HepG2 (cell line): ENCODE data around the gene DPYD. TPM values are rescaled to one million over a fixed set of nuclear protein-coding genes. Genes with fewer than 3 reads are reported as not detected.

ENCODE experiments used
- ATAC-seq: fragments of 200-7000 bp; cut with Tn5 transposase; 3 replicates; pipeline ENCODE4 v1.9.1; 2020; ENCODE audit warnings: mild to moderate bottlenecking, moderate library complexity
- BruUV-seq: library from RNA; stranded (reverse); fragments of 400-500 nt; replicated peaks from 2 replicates; lab custom pipeline; 2021; lab: Mats Ljungman, UMichigan
- CTCF ChIA-PET: fragments of 300-600 bp; formaldehyde crosslinking; extraction: SDS; loops from one replicate; lab custom pipeline; 2021; ENCODE audit warnings: low total read pairs, inconsistent platforms, low intra/inter-chr PET ratio; lab: Yijun Ruan, JAX
- POLR2A ChIA-PET: fragments of 350-600 bp; sonication (Branson Sonifier 250); formaldehyde crosslinking; loops from one replicate; lab custom pipeline; 2020; ENCODE audit warnings: antibody characterized with exemption, inconsistent platforms; lab: Yijun Ruan, JAX
- DNase-seq: peaks from one replicate; pipeline ENCODE4 v3.0.0-alpha.2; 2015; ENCODE audit warnings: low spot score
- FAIRE-seq: peaks from 3 replicates; lab custom pipeline; 2011; peaks lifted over from hg19 to GRCh38; lab: Jason Lieb, UNC
- H2AFZ ChIP-seq: one replicate; pipeline ENCODE4 v1.6.1; 2011; ENCODE audit warnings: low read length, inconsistent platforms
- H3K27ac ChIP-seq: fragments of 300-600 bp; 3 replicates; pipeline ENCODE4 v1.8.0; 2011; ENCODE audit warnings: mixed run types, mild to moderate bottlenecking, mixed read lengths, low read length, inconsistent platforms; ENCODE audit not compliant: insufficient read depth; ENCODE audit errors: extremely low read length
- H3K27me3 ChIP-seq, 2 experiments: fragments of 200-600 bp in 1 of 2; 2 replicates in 1 of 2; 3 replicates in 1 of 2; pipeline versions ENCODE4 v1.6.0 to v1.8.0; 2011; ENCODE audit warnings: low read length in 2 of 2, mild to moderate bottlenecking in 2 of 2, moderate library complexity in 2 of 2, inconsistent platforms in 1 of 2; ENCODE audit not compliant: insufficient read depth in 2 of 2, control insufficient read depth in 1 of 2
- H3K36me3 ChIP-seq, 2 experiments: fragments of 200-600 bp in 1 of 2; replicated peaks in 1 of 2; 2 replicates in 1 of 2; 3 replicates in 1 of 2; pipeline versions ENCODE4 v1.5.1 to v1.8.0; 2011; ENCODE audit warnings: low read length in 2 of 2, inconsistent platforms in 1 of 2; ENCODE audit not compliant: insufficient read depth in 2 of 2, control insufficient read depth in 1 of 2
- H3K4me1 ChIP-seq: 2 replicates; pipeline ENCODE4 v1.5.1; 2012; ENCODE audit warnings: low read length, inconsistent platforms; ENCODE audit not compliant: insufficient read depth
- H3K4me2 ChIP-seq: 2 replicates; pipeline ENCODE4 v1.6.0; 2011; ENCODE audit warnings: low read depth, low read length, inconsistent platforms
- H3K4me3 ChIP-seq, 3 experiments: fragments of 200-600 bp in 1 of 3; sonication (generic), shearing (Covaris generic) in 1 of 3; replicated peaks in 1 of 3; 2 replicates each; pipeline ENCODE4 v1.5.1; 2011 to 2016; ENCODE audit warnings: low read length in 3 of 3, inconsistent platforms in 2 of 3, low read depth in 2 of 3, mild to moderate bottlenecking in 2 of 3, control low read depth in 1 of 3, mixed read lengths in 1 of 3; ENCODE audit not compliant: insufficient read depth in 1 of 3
- H3K79me2 ChIP-seq: one replicate; pipeline ENCODE4 v1.6.1; 2011; ENCODE audit warnings: low read length, inconsistent platforms; ENCODE audit not compliant: insufficient read depth
- H3K9ac ChIP-seq: 2 replicates; pipeline ENCODE4 v1.6.0; 2011; ENCODE audit warnings: mild to moderate bottlenecking, low read depth, low read length, inconsistent platforms; ENCODE audit not compliant: insufficient read depth
- H3K9me3 ChIP-seq: 2 replicates; pipeline ENCODE4 v1.5.1; 2012; ENCODE audit warnings: mild to moderate bottlenecking, low read length
- H4K20me1 ChIP-seq: 2 replicates; pipeline ENCODE4 v1.6.0; 2011; ENCODE audit warnings: inconsistent platforms, mild to moderate bottlenecking, low read length, moderate library complexity; ENCODE audit not compliant: insufficient read depth
- FOXK1 ChIP-seq: sonication (generic); formaldehyde crosslinking; IDR thresholded peaks from 2 replicates; pipeline ENCODE4 v1.4.0; 2020; ENCODE audit warnings: low read depth, missing genetic modification reagents, borderline replicate concordance
- GTF3A ChIP-seq: sonication (generic); formaldehyde crosslinking; conservative IDR thresholded peaks from 2 replicates; pipeline ENCODE4 v1.4.0; 2020; ENCODE audit warnings: mild to moderate bottlenecking, missing genetic modification reagents
- HMGA1 ChIP-seq: sonication (generic); formaldehyde crosslinking; conservative IDR thresholded peaks from 2 replicates; pipeline ENCODE4 v1.4.0; 2020; ENCODE audit warnings: missing genetic modification reagents
- SP2 ChIP-seq: sonication (generic); formaldehyde crosslinking; IDR thresholded peaks from 2 replicates; pipeline ENCODE4 v1.5.1; 2020; ENCODE audit warnings: mild to moderate bottlenecking, missing genetic modification reagents
- TFDP2 ChIP-seq: sonication (generic); formaldehyde crosslinking; IDR thresholded peaks from 2 replicates; pipeline ENCODE4 v1.4.0; 2020; ENCODE audit warnings: missing genetic modification reagents
- ZNF224 ChIP-seq: sonication (generic); formaldehyde crosslinking; IDR thresholded peaks from 2 replicates; pipeline ENCODE4 v1.5.0; 2020; ENCODE audit warnings: mild to moderate bottlenecking, missing genetic modification reagents
- WGBS: methylation state at CpG from one replicate; pipeline ENCODE4 v1.1.6; 2017; ENCODE audit warnings: low lambda C conversion rate; 5-methylcytosine and 5-hydroxymethylcytosine counted together
- in situ Hi-C: cut with HindIII; loops from 2 replicates; pipeline ENCODE4 v1.10.0; 2017; ENCODE audit warnings: low pct_unique_long_range_greater_than_20kb; ENCODE audit not compliant: extremely low pct_ligation_motif_present
- intact Hi-C: fragments of 100-400 bp; cut with micrococcal nuclease; formaldehyde crosslinking; loops from one replicate; pipeline ENCODE4 v1.10.0; 2022; ENCODE audit not compliant: unreplicated experiment
- polyA plus RNA-seq, 8 experiments: library from polyadenylated mRNA; depleted of rRNA in 3 of 8; stranded (reverse) in 7 of 8; unstranded in 1 of 8; fragments of >200 nt; fragmentation: Illumina TruSeq in 4 of 8; extraction: Trizol in 4 of 8; gene quantifications; 2 replicates each; pipeline versions ENCODE4 v1.2.1 to v1.2.3, GENCODE V29; 2011 to 2016; ENCODE audit warnings: low read depth in 4 of 8, missing spikeins in 1 of 8, mixed read lengths in 1 of 8; ENCODE audit not compliant: insufficient read depth in 1 of 8
- total RNA-seq, 5 experiments: library from RNA; depleted of rRNA; stranded (reverse); fragments of >200 nt; fragmentation: Illumina TruSeq; extraction: Trizol; gene quantifications; 2 replicates each; pipeline ENCODE4 v1.2.3, GENCODE V29; 2016; ENCODE audit warnings: low read depth in 1 of 5
- TF ChIP-seq, protein P1 (sequence below): sonication (generic); formaldehyde crosslinking; IDR thresholded peaks from 2 replicates; pipeline ENCODE4 v1.4.0; 2020; ENCODE audit warnings: mild to moderate bottlenecking, missing genetic modification reagents

The DPYD gene
- total and polyA plus RNA-seq, 2 of the 13 experiments (the other 11 are each of a cell fraction or from before 2014, with no cell fraction given): 1.3 to 3.4 TPM

DNA sequence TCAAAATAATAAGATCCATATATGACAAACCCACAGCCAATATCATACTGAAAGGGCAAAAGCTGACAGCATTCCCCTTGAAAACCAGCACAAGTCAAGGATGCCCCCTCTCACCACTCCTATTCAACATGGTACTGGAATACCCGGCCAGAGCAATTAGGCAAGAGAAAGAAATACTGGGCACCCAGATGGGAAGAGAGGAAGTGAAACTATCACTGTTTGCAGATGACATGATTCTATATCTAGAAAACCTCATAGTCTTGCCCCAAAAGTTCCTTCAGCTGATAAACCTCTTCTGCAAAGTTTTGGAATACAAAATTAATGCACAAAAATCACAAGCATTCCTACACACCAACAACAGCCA is 756.6 kb downstream of the DPYD start:
- WGBS: 47% methylated on average over 1 of the region's 1 CpG
- BruUV-seq: no TSS peak
- Histone ChIP-seq H3K36me3 (no peaks in the 10 kb centered on the region), H3K27ac (no peak overlapping the region), H2AFZ (no peak overlapping the region), H3K27me3 (no peaks in the 10 kb centered on the region), H3K79me2 (no peaks in the 10 kb centered on the region), H3K4me3 (no peak overlapping the region), H3K4me2 (no peak overlapping the region), H3K9me3 (peaks cover 14% of the 10 kb centered on the region), H4K20me1 (no peaks in the 10 kb centered on the region), H3K4me1 (no peaks in the 10 kb centered on the region), H3K9ac (no peak overlapping the region)
- TF ChIP-seq ZNF224 (CRISPR knock-in tag) (no peak), TFDP2 (CRISPR knock-in tag) (no peak), HMGA1 (no peak), SP2 (CRISPR knock-in tag) (no peak), FOXK1 (CRISPR knock-in tag) (no peak), GTF3A (CRISPR knock-in tag) (no peak)
- TF ChIP-seq, protein P1, sequence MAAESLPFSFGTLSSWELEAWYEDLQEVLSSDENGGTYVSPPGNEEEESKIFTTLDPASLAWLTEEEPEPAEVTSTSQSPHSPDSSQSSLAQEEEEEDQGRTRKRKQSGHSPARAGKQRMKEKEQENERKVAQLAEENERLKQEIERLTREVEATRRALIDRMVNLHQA (CRISPR knock-in tag): no peak
- intact Hi-C loops (no loop called here), in situ Hi-C loops (no loop called here)
- ChIA-PET CTCF (no interaction called here), POLR2A (no interaction called here)
- ATAC-seq: no peak
- no peak for FAIRE-seq
- no peak for DNase-seq
